GM19239 (cell line): ENCODE results near the gene HECW1.

Experiments
- DNase-seq: peaks from one replicate; pipeline ENCODE4 v3.0.0; 2011; ENCODE audit warnings: low spot score; ENCODE audit not compliant: insufficient read length
- FAIRE-seq: peaks from 2 replicates; lab custom pipeline; 2011; peaks lifted over from hg19 to GRCh38; lab: Jason Lieb, UNC

HECW1 gene

GRCh38 chr7:43516581-43517342, 404.3 kb downstream of the HECW1 start:
- DNase-seq (no peak), FAIRE-seq (no peak)

GRCh38 chr7:43517464-43517863, 405.0 kb downstream of the HECW1 start:
- FAIRE-seq (no peak), DNase-seq (no peak)

GRCh38 chr7:43520201-43520600, 407.8 kb downstream of the HECW1 start:
- no peak for FAIRE-seq
- DNase-seq: no peak

- no peak for FAIRE-seq
- DNase-seq: no peak
Observed at GRCh38 chr7:43522406-43523156, 410.1 kb downstream of the HECW1 start.

GRCh38 chr7:43528576-43529354, 416.3 kb downstream of the HECW1 start:
- DNase-seq (no peak), FAIRE-seq (no peak)

GRCh38 chr7:43530553-43531410, 418.3 kb downstream of the HECW1 start:
- DNase-seq (no peak), FAIRE-seq (peak; percentile 21)

GRCh38 chr7:43531700-43532099, 419.3 kb downstream of the HECW1 start:
- FAIRE-seq: no peak
- no peak for DNase-seq

- FAIRE-seq (no peak), DNase-seq (no peak)
Observed at GRCh38 chr7:43533801-43534479, 421.5 kb downstream of the HECW1 start.

- FAIRE-seq (no peak), DNase-seq (no peak)
Observed at GRCh38 chr7:43535031-43535451, 422.6 kb downstream of the HECW1 start.

GRCh38 chr7:43535810-43536585, 423.6 kb downstream of the HECW1 start:
- FAIRE-seq (no peak), DNase-seq (no peak)

- no peak for DNase-seq
- no peak for FAIRE-seq
Observed at GRCh38 chr7:43536773-43537172, 424.3 kb downstream of the HECW1 start.

GRCh38 chr7:43537765-43538403, 425.4 kb downstream of the HECW1 start:
- DNase-seq: no peak
- FAIRE-seq: no peak

GRCh38 chr7:43538404-43538771, 425.9 kb downstream of the HECW1 start:
- FAIRE-seq: peak; percentile 45
- no peak for DNase-seq

GRCh38 chr7:43540471-43540870, 428.0 kb downstream of the HECW1 start:
- FAIRE-seq: no peak
- no peak for DNase-seq

GRCh38 chr7:43542716-43543115, 430.3 kb downstream of the HECW1 start:
- FAIRE-seq: no peak
- DNase-seq: no peak

GRCh38 chr7:43546231-43546630, 433.8 kb downstream of the HECW1 start:
- DNase-seq: no peak
- FAIRE-seq: no peak

GRCh38 chr7:43550427-43550826, 438.0 kb downstream of the HECW1 start:
- DNase-seq: no peak
- no peak for FAIRE-seq

GRCh38 chr7:43552122-43552521, 439.7 kb downstream of the HECW1 start:
- DNase-seq (no peak), FAIRE-seq (no peak)
